GM12892 (cell line): ENCODE data around the gene CAPN5.

ENCODE experiments used
- POLR2AphosphoS5 ChIP-seq: IDR thresholded peaks from 2 replicates; pipeline ENCODE4 v1.6.1; 2011; ENCODE audit warnings: low read depth, low read length, control low read depth
- TAF1 ChIP-seq: IDR thresholded peaks from 2 replicates; pipeline ENCODE4 v1.6.1; 2011; ENCODE audit warnings: low read depth, mild to moderate bottlenecking, control low read depth, low read length, borderline replicate concordance

GRCh38 chr11:77137421-77137820 is 70.7 kb downstream of the CAPN5 start:
- TF ChIP-seq TAF1 (no peak), POLR2AphosphoS5 (no peak)
